Activated T-helper 17 cell treated with anti-CD3 and anti-CD28 coated beads, Interleukin-2, amount 50 U/mL, for 72 hours (primary cell): ENCODE data around the gene E4F1. TPM values are rescaled to one million over a fixed set of nuclear protein-coding genes. Genes with fewer than 3 reads are reported as not detected.

Source experiments
- ATAC-seq: fragments of 150-1000 bp; cut with Tn5 transposase; replicated peaks from 2 replicates; pipeline ENCODE4 v1.10.0; 2021; ENCODE audit warnings: mild to moderate bottlenecking, moderate library complexity
- H3K27ac Mint-ChIP-seq: one replicate; pipeline ENCODE4 v1.8.0; 2022; ENCODE audit warnings: mixed read lengths
- H3K27me3 Mint-ChIP-seq: one replicate; pipeline ENCODE4 v1.8.0; 2022; ENCODE audit warnings: mixed read lengths
- H3K36me3 Mint-ChIP-seq: one replicate; pipeline ENCODE4 v1.8.0; 2022; ENCODE audit warnings: low read depth, mild to moderate bottlenecking, mixed read lengths
- H3K4me1 Mint-ChIP-seq: one replicate; pipeline ENCODE4 v1.8.0; 2022; ENCODE audit warnings: mixed read lengths
- H3K4me3 Mint-ChIP-seq: one replicate; pipeline ENCODE4 v1.8.0; 2022; ENCODE audit warnings: mild to moderate bottlenecking, mixed read lengths
- H3K9me3 Mint-ChIP-seq: one replicate; pipeline ENCODE4 v1.8.0; 2022; ENCODE audit warnings: mixed read lengths
- total RNA-seq, 2 donors: library from RNA; stranded (reverse); gene quantifications; one replicate each; pipeline ENCODE4 v1.2.3, GENCODE V29; 2022

Gene E4F1, protein sequence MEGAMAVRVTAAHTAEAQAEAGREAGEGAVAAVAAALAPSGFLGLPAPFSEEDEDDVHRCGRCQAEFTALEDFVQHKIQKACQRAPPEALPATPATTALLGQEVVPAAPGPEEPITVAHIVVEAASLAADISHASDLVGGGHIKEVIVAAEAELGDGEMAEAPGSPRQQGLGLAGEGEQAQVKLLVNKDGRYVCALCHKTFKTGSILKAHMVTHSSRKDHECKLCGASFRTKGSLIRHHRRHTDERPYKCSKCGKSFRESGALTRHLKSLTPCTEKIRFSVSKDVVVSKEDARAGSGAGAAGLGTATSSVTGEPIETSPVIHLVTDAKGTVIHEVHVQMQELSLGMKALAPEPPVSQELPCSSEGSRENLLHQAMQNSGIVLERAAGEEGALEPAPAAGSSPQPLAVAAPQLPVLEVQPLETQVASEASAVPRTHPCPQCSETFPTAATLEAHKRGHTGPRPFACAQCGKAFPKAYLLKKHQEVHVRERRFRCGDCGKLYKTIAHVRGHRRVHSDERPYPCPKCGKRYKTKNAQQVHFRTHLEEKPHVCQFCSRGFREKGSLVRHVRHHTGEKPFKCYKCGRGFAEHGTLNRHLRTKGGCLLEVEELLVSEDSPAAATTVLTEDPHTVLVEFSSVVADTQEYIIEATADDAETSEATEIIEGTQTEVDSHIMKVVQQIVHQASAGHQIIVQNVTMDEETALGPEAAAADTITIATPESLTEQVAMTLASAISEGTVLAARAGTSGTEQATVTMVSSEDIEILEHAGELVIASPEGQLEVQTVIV
- total RNA-seq = 10 to 100 TPM; 20.1 to 22.8 TPM

DNA sequence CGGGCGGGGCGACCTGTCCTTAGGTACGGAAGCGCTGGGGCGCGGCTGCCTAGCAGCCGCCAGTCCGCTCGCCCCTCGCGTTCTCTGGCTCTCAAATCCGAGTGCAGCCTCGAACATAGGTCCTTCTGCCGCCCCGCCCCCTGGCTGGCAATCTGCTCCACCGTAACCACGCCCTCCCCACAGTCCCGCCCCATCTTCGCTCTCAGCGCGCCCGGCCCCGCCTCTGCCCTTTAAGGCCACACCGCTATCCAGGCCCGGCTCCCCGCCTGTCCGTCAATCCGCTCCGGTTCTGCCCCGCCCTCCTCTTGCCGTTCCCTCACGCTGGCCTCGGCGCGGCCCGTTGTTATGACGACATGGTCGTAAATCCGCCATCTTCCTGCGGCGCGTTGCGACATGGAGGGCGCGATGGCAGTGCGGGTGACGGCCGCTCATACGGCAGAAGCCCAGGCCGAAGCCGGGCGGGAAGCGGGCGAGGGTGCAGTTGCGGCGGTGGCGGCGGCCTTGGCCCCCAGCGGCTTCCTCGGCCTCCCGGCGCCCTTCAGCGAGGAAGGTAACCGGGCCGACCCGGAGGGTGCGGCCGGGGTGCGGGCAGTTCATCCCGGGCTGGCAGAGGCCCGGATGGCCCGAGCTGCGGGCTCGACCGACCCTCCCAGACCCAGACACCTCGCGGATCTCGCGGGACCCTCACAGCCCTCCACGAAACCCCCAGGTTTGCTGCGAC lies at the start of gene E4F1:
Gene E4F1, plus strand, starts transcription at position 371 of the 721 bp plus-strand sequence. Its CDS starts 23 bp downstream, at position 394.
- ATAC-seq = peak; percentile 100
- Mint-ChIP-seq H3K27me3 (no peaks in the 10 kb centered on the region), H3K4me3 (peak within 1 kb of the TSS; percentile 80), H3K9me3 (no peaks in the 10 kb centered on the region), H3K36me3 (peaks cover 8% of the 10 kb centered on the region), H3K4me1 (no peaks in the 10 kb centered on the region), H3K27ac (peak within 1 kb of the TSS; percentile 78)

DNA sequence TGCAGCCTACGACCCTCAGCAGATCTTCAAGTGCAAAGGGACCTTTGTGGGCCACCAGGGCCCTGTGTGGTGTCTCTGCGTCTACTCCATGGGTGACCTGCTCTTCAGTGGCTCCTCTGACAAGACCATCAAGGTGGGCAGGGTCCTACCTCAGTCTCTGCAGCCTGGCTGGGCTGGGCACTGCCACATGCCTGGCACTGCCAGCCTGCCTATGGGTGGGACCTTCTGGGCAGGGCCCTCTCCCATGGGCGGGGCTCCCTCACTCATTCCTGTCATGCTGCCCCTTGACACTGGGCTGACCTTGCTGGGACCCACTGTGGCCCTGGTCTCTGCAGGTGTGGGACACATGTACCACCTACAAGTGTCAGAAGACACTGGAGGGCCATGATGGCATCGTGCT lies 49.5 kb upstream of the E4F1 start:
- Mint-ChIP-seq H3K36me3 (peaks cover 16% of the 10 kb centered on the region), H3K4me1 (no peaks in the 10 kb centered on the region), H3K27me3 (no peaks in the 10 kb centered on the region), H3K9me3 (no peaks in the 10 kb centered on the region), H3K27ac (no peak overlapping the region), H3K4me3 (no peak overlapping the region)
- no peak for ATAC-seq

DNA sequence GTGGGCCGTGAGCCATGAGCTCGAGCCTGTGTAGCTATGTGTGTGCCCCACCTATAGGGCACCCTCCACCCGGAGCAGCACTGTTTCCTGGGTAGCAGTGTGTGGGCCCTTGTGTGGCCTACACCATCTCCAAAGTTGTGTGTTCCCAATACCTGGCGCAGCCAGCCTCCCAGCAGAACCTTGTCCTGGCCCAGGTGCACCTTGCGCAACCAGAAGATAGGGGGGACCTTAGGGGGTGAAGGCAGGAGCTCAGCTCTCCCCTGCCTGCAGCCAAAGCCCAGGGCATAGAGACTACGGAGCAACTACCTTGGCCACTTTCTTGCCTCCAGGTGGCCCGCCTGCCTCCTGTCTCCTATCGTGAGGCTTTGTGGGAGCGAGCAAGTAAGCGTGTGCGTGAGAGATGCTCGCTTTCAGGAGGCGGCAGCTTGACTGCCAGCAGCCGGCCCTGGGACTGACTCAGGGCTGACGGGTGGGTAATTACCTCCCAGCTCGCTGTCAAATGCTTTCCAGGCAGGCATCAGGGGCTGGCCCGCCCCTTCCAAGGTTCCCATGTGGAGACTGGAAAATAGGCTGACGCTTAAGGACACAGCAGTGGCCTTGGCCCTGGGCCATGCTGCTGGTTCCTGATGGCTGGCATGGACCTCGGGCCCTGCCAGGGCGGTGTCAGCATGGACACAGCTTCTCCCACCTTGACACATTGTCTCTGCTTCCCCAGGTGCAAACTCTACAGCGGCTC lies 48.8 kb upstream of the E4F1 start:
- no peak overlapping the region for H3K27ac Mint-ChIP-seq
- ATAC-seq = no peak
- no peak overlapping the region for H3K4me3 Mint-ChIP-seq
- no peaks in the 10 kb centered on the region for H3K4me1 Mint-ChIP-seq
- peaks cover 16% of the 10 kb centered on the region for H3K36me3 Mint-ChIP-seq
- no peaks in the 10 kb centered on the region for H3K9me3 Mint-ChIP-seq
- H3K27me3 Mint-ChIP-seq = no peaks in the 10 kb centered on the region

DNA sequence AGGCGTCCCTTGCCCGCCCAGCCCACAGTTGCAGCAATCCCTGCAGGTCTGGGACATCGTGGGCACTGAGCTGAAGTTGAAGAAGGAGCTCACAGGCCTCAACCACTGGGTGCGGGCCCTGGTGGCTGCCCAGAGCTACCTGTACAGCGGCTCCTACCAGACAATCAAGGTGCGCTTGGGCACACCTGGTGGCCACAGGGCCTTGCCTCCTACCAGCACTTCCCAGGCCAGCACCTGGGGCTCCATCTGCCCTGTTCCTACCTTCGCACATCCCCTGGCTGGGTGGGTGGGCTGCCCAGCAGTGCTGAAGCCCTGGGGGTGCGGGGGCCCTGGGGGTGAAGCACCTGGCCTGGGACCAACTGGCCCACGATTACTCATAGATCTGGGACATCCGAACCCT lies 47.9 kb upstream of the E4F1 start:
- ATAC-seq = no peak
- Mint-ChIP-seq H3K4me1 (no peaks in the 10 kb centered on the region), H3K4me3 (no peak overlapping the region), H3K9me3 (no peaks in the 10 kb centered on the region), H3K36me3 (peaks cover 16% of the 10 kb centered on the region), H3K27ac (no peak overlapping the region), H3K27me3 (no peaks in the 10 kb centered on the region)

DNA sequence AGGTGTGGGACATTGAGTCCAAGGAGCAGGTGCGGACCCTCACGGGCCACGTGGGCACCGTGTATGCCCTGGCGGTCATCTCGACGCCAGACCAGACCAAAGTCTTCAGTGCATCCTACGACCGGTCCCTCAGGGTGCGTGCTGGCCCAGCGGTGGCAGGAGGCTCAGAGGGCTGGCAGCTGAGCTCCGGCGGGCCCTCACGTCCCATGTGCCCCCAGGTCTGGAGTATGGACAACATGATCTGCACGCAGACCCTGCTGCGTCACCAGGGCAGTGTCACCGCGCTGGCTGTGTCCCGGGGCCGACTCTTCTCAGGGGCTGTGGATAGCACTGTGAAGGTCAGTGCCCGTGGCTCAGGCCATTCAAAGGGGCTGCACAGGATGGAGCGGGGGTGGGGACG lies 47.3 kb upstream of the E4F1 start:
- Mint-ChIP-seq H3K27ac (no peak overlapping the region), H3K4me1 (no peaks in the 10 kb centered on the region), H3K27me3 (no peaks in the 10 kb centered on the region), H3K4me3 (no peak overlapping the region), H3K36me3 (peaks cover 16% of the 10 kb centered on the region), H3K9me3 (no peaks in the 10 kb centered on the region)
- no peak for ATAC-seq

DNA sequence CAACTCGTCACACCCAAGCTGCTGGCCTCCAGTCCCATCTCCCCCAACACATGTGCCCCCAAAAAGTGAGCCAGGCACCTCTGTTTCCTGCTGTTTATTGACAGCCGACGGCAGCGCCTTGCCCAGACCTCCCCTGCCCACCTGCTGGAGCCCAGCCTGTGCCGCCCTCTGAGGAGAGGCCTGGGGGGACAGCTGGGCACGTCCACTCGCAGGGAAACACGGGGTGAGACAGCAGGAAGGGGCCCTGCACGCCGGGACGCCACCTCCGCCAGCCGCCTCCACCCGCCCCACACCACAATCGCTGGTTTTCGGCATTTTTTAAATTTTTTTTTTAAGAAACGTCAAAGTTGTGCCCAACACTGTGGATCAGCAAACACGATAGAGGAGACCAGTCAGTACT lies 46.3 kb upstream of the E4F1 start:
- Mint-ChIP-seq H3K36me3 (peaks cover 16% of the 10 kb centered on the region), H3K27me3 (no peaks in the 10 kb centered on the region), H3K9me3 (no peaks in the 10 kb centered on the region), H3K4me3 (no peak overlapping the region), H3K27ac (no peak overlapping the region), H3K4me1 (no peaks in the 10 kb centered on the region)
- ATAC-seq = no peak

DNA sequence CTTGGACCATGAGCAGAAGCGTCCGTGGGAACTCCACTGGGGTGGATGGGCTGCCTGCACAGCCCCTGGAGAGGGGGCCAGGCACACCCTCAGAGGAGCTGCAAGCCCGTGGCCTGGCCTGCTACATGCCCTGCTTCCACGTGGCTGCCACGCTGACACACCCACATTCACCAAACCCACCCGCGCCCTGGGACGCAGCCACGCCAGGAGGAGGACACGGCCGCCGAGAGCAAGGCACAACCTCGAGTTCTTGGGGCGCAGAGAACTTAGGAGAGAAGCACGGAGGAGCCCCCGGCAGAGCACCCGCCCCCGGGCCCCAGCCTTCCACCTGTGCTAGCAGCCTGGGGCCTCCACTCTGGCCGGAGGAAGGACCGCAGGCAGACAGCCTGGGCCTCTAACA lies 45.8 kb upstream of the E4F1 start:
- no peak for ATAC-seq
- no peaks in the 10 kb centered on the region for H3K9me3 Mint-ChIP-seq
- H3K4me1 Mint-ChIP-seq = no peaks in the 10 kb centered on the region
- H3K27ac Mint-ChIP-seq = no peak overlapping the region
- H3K4me3 Mint-ChIP-seq = no peak overlapping the region
- no peaks in the 10 kb centered on the region for H3K27me3 Mint-ChIP-seq
- peaks cover 16% of the 10 kb centered on the region for H3K36me3 Mint-ChIP-seq

DNA sequence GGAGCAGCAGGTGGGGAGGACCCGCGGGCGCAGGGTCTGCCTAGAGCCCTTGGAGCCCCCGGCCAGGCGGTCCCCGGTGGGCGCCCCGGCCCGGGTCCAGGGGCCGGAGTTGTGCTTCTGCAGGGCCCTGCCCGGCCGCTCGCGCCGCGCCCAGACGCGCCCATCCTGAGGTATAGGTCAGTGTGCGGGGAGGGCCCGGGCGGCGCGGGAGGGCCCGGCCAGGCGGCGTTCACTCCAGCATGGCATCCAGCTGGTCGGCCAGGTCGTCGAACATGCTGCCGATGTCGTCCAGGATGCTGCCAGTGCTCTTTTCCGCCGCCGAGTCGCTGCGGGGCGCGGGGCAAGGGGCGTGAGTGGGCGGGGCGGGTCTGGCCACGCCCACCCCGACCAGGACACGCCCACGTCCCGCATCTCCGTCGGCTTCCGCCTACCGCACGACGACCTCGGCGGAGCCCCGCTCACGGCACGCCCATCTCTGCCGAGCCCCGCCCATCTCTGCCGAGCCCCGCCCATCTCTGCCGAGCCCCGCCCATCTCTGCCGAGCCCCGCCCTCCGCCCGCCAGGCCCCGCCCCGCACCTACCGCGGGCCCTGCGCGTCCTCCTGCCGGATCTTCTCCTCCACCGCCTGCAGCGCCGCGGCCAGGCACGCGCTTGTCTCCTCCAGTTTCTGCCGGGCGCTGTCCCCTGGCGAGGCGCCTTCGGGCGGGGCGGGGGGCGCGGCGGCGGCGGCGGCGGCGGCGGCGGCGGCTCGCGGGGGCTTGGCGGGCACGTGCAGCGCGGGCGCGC lies 44.9 kb upstream of the E4F1 start:
- no peaks in the 10 kb centered on the region for H3K4me1 Mint-ChIP-seq
- H3K36me3 Mint-ChIP-seq = peaks cover 16% of the 10 kb centered on the region
- H3K27ac Mint-ChIP-seq = no peak overlapping the region
- H3K9me3 Mint-ChIP-seq = no peaks in the 10 kb centered on the region
- peak; percentile 54 for ATAC-seq
- H3K4me3 Mint-ChIP-seq = no peak overlapping the region
- no peaks in the 10 kb centered on the region for H3K27me3 Mint-ChIP-seq

DNA sequence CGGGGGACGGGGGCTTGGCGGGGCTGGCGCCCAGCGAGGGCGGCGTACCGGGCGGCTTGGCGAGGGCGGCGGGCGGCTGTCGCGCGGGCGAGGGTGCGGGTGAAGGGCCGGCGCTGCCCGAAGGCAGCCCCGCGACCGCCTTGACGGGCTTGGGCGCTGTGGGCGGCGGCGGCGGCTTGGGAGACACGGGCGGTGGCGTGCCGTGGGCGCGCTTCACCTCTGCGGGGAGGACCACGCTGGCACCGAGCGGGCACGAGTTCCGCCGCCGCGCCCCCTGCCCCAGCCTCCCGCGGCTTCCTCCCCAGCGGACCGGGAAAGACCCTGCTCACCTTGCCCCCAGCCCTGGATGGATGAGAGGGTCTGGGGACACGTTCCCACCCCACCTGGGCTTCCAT lies 44.3 kb upstream of the E4F1 start:
- ATAC-seq = no peak
- Mint-ChIP-seq H3K36me3 (peaks cover 11% of the 10 kb centered on the region), H3K9me3 (no peaks in the 10 kb centered on the region), H3K4me1 (no peaks in the 10 kb centered on the region), H3K27me3 (no peaks in the 10 kb centered on the region), H3K4me3 (no peak overlapping the region), H3K27ac (no peak overlapping the region)

DNA sequence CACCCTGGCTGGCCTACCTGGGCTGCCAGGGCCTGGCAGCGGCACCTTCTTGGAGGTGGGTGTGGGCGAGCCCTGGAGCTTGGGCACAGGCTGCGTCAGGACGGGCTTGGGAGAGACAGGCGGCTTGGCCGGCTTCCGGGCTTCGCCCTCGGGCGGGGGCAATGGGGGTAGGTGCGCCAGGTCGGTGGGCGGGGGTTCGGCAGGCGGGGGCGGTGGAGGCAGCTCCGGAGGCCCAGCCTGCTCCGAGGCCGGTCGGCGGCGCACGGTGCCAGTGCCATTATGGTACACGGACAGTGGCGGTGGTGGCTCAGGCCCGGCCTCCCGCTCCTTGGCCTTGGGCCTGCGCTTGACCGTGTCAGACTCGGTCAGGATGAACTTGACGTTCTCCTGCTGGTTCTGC lies 43.8 kb upstream of the E4F1 start:
- Mint-ChIP-seq H3K27me3 (no peaks in the 10 kb centered on the region), H3K36me3 (peaks cover 6% of the 10 kb centered on the region), H3K27ac (no peak overlapping the region), H3K4me3 (no peak overlapping the region), H3K4me1 (no peaks in the 10 kb centered on the region), H3K9me3 (no peaks in the 10 kb centered on the region)
- no peak for ATAC-seq

DNA sequence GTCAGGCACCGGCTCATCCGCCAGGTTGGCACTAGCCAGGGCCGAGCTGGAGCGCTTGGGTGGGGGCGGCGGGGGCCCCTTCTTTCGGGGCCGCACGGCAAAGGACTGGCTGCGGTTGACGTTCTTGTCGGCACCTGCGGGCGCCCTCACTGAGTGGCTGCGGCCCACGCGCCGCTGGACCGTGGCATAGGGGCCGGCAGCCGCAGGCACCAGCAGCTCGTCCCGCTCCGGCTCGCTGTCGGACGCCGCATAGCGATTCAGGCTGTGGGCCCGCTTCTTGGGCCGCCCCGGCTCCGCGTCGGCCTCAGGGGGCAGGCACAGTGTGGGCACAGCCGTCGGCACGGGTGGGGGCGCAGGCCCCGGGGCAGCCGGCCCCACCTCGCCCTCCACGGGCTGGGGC lies 42.9 kb upstream of the E4F1 start:
- no peaks in the 10 kb centered on the region for H3K27me3 Mint-ChIP-seq
- H3K27ac Mint-ChIP-seq = no peak overlapping the region

DNA sequence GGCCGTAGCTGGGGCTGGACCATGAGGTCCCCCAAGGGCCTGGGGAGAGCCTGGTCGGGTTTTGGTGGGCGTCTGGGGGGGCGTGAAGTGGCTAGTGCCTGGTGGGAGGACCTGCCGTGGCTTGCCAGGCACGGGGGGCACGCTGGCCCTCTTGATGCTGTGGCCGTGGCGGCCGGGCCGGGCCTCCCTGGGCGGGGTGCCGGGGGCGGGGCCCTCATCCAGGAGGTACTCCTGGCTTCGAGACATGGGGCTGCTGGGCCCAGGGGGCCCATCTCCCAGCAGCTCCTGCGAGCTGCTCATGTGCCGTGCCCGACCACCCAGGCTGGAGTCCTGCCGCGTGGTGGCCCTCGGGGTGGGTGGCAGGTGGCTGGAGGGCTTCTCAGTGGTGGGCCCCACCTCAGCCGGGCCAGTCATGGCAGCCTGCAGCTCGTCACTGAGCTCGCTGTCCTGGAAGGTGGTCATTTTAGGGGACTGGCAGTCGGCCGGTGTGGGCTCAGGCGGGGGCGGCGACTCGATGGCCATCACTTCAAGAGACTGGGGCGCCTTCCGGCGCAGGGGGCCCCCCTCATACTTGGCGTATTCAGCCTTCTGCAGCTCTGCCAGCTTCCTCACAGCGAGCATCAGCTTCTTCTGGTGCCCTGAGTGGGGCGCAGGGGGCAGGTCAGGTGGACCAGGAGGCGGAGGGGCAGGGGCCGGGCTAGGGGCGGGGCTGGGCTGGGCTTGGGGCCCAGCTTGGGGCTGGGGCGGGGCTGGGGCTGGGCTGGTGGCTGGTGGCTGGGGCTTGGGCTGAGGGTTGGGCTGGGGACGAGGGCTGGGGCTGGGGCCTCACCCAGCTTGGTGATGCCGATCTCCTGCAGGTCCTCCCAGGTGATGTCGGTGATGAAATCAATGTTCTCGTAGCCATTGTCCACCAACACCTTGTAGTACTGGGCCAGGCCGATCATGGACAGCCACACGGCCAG lies 42.1 kb upstream of the E4F1 start:
- Mint-ChIP-seq H3K36me3 (no peaks in the 10 kb centered on the region), H3K27ac (no peak overlapping the region), H3K4me1 (no peaks in the 10 kb centered on the region), H3K4me3 (no peak overlapping the region), H3K27me3 (no peaks in the 10 kb centered on the region), H3K9me3 (no peaks in the 10 kb centered on the region)
- no peak for ATAC-seq

More for the DNA sequence above, 42.9 kb upstream of the E4F1 start:
- no peaks in the 10 kb centered on the region for H3K9me3 Mint-ChIP-seq
- H3K4me3 Mint-ChIP-seq = no peak overlapping the region
- peaks cover 6% of the 10 kb centered on the region for H3K36me3 Mint-ChIP-seq
- no peak for ATAC-seq
- H3K4me1 Mint-ChIP-seq = no peaks in the 10 kb centered on the region

DNA sequence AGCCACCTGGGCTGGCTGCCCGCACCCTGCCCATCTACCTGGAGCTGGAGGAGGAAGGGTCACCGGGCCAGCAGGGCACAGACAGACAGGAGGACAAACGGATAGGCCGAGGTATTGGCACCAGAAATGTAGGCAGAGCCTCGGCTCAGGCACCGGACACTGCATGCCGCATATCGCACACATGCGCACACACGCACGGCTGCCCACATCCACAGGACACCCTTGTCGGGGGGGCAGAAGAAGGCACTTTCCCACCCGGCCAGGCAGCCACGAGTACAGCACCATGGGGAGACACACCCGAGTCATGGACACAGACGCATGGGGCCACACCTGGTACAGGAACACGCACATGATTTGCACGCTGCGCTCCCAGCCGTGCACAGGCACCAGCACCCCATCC lies 41.4 kb upstream of the E4F1 start:
- Mint-ChIP-seq H3K4me3 (no peak overlapping the region), H3K27ac (no peak overlapping the region), H3K36me3 (no peaks in the 10 kb centered on the region), H3K27me3 (no peaks in the 10 kb centered on the region), H3K9me3 (no peaks in the 10 kb centered on the region), H3K4me1 (no peaks in the 10 kb centered on the region)
- ATAC-seq = no peak
